ENCODE results near the gene BRWD1.

The BRWD1 gene

GRCh38 chr21:39220150-39220549 lies 93.3 kb downstream of the BRWD1 start:
- H3K9ac ChIP-seq (ENCODE audit: low read length), result no peak overlapping the region
- no peaks in the 10 kb centered on the region for H3K9me2 ChIP-seq (replicated peaks; ENCODE audit: insufficient read depth, low read length)
- H3K79me2 ChIP-seq (ENCODE audit: insufficient read depth, low read length), result no peaks in the 10 kb centered on the region; the same call in 1 of the 2 replicates
- TF ChIP-seq EZH2phosphoT487 (conservative IDR thresholded peaks at IDR 0.05; ENCODE audit: low read length) (no peak), CTCF (IDR thresholded peaks at IDR 0.05; ENCODE audit: insufficient read depth, low read length, poor library complexity, severe bottlenecking) (no peak)
- H3K27me3 ChIP-seq (ENCODE audit: low read length), result no peaks in the 10 kb centered on the region
- H3K9me3 ChIP-seq (ENCODE audit: insufficient read depth, low read length), result no peaks in the 10 kb centered on the region
- H3K4me2 ChIP-seq (ENCODE audit: low read depth, low read length, poor library complexity, severe bottlenecking), result no peak overlapping the region
- H3K36me3 ChIP-seq (ENCODE audit: low read length), result peaks cover 64% of the 10 kb centered on the region
- no peak overlapping the region for H2AFZ ChIP-seq (ENCODE audit: low read depth, low read length, severe bottlenecking)
- no peak overlapping the region for H3K27ac ChIP-seq (ENCODE audit: low read depth, low read length)
- H3F3A ChIP-seq (ENCODE audit: insufficient read depth), result peaks cover 4% of the 10 kb centered on the region; the same call in 1 of the 2 replicates
- no peaks in the 10 kb centered on the region for H4K20me1 ChIP-seq (ENCODE audit: low read depth, low read length)
- H3K4me3 ChIP-seq (ENCODE audit: insufficient read depth, low read length, poor library complexity, severe bottlenecking), result no peak overlapping the region

GRCh38 chr21:39218082-39218409 lies 95.4 kb downstream of the BRWD1 start:
- Histone ChIP-seq H3K27me3 (ENCODE audit: low read length) (no peaks in the 10 kb centered on the region), H3K27ac (ENCODE audit: low read depth, low read length) (no peak overlapping the region), H3K36me3 (ENCODE audit: low read length) (peaks cover 68% of the 10 kb centered on the region), H2AFZ (ENCODE audit: low read depth, low read length, severe bottlenecking) (no peak overlapping the region), H3K79me2 (ENCODE audit: insufficient read depth, low read length) (no peaks in the 10 kb centered on the region), H3K4me2 (ENCODE audit: low read depth, low read length, poor library complexity, severe bottlenecking) (no peak overlapping the region), H4K20me1 (ENCODE audit: low read depth, low read length) (no peaks in the 10 kb centered on the region), H3K9me2 (replicated peaks; ENCODE audit: insufficient read depth, low read length) (no peaks in the 10 kb centered on the region), H3K9me3 (ENCODE audit: insufficient read depth, low read length) (no peaks in the 10 kb centered on the region), H3K9ac (ENCODE audit: low read length) (no peak overlapping the region), H3K4me3 (ENCODE audit: insufficient read depth, low read length, poor library complexity, severe bottlenecking) (no peak overlapping the region), H3F3A (ENCODE audit: insufficient read depth) (peaks cover 7% of the 10 kb centered on the region; the same call in 1 of the 2 replicates)
- no peak for TF ChIP-seq EZH2phosphoT487 (conservative IDR thresholded peaks at IDR 0.05; ENCODE audit: low read length)
- no peak for TF ChIP-seq CTCF (IDR thresholded peaks at IDR 0.05; ENCODE audit: insufficient read depth, low read length, poor library complexity, severe bottlenecking)

- Histone ChIP-seq H3K4me2 (ENCODE audit: low read depth, low read length, poor library complexity, severe bottlenecking) (no peak overlapping the region), H3K79me2 (ENCODE audit: insufficient read depth, low read length) (no peaks in the 10 kb centered on the region), H3K4me3 (ENCODE audit: insufficient read depth, low read length, poor library complexity, severe bottlenecking) (no peak overlapping the region), H3K9me3 (ENCODE audit: insufficient read depth, low read length) (no peaks in the 10 kb centered on the region), H3K27me3 (ENCODE audit: low read length) (no peaks in the 10 kb centered on the region), H3K36me3 (ENCODE audit: low read length) (peaks cover 68% of the 10 kb centered on the region), H3K27ac (ENCODE audit: low read depth, low read length) (no peak overlapping the region), H3F3A (ENCODE audit: insufficient read depth) (peaks cover 7% of the 10 kb centered on the region; the same call in 1 of the 2 replicates), H3K9ac (ENCODE audit: low read length) (no peak overlapping the region), H2AFZ (ENCODE audit: low read depth, low read length, severe bottlenecking) (no peak overlapping the region), H4K20me1 (ENCODE audit: low read depth, low read length) (no peaks in the 10 kb centered on the region), H3K9me2 (replicated peaks; ENCODE audit: insufficient read depth, low read length) (no peaks in the 10 kb centered on the region)
- TF ChIP-seq EZH2phosphoT487 (conservative IDR thresholded peaks at IDR 0.05; ENCODE audit: low read length), result no peak
- no peak for TF ChIP-seq CTCF (IDR thresholded peaks at IDR 0.05; ENCODE audit: insufficient read depth, low read length, poor library complexity, severe bottlenecking)
Observed at GRCh38 chr21:39217356-39218081, 95.9 kb downstream of the BRWD1 start.
